Duodenal mucosa (tissue), 2 donors: ENCODE results near the gene DSG2.
A peak's percentile ranks its signal among the peaks of the same experiment; 100 is the strongest.

Source experiments
- H3K27ac ChIP-seq: one replicate; pipeline ENCODE4 v1.7.0; 2013; ENCODE audit warnings: low read depth, low read length
- H3K27me3 ChIP-seq, 2 donors: one replicate each; pipeline ENCODE4 v1.7.0; 2013; ENCODE audit warnings: low read length in 2 of 2, control low read depth in 1 of 2; ENCODE audit not compliant: insufficient read depth in 2 of 2, control insufficient read depth in 1 of 2
- H3K36me3 ChIP-seq, 2 donors: one replicate each; pipeline ENCODE4 v1.7.0; 2013; ENCODE audit warnings: low read length in 2 of 2, control low read depth in 1 of 2; ENCODE audit not compliant: insufficient read depth in 2 of 2, control insufficient read depth in 1 of 2
- H3K4me1 ChIP-seq, 2 donors: one replicate each; pipeline ENCODE4 v1.7.0; 2013; ENCODE audit warnings: low read length in 2 of 2, control low read depth in 1 of 2; ENCODE audit not compliant: insufficient read depth in 2 of 2, control insufficient read depth in 1 of 2
- H3K4me3 ChIP-seq, 2 donors: one replicate each; pipeline ENCODE4 v1.7.0; 2013; ENCODE audit warnings: low read length in 2 of 2, low read depth in 1 of 2
- H3K9ac ChIP-seq, 2 donors: one replicate each; pipeline ENCODE4 v1.7.0; 2013; ENCODE audit warnings: low read length in 2 of 2, low read depth in 1 of 2
- H3K9me3 ChIP-seq, 2 donors: one replicate each; pipeline ENCODE4 v1.7.0; 2013; ENCODE audit warnings: low read length in 2 of 2, control low read depth in 1 of 2; ENCODE audit not compliant: control insufficient read depth in 1 of 2

DSG2 gene

DNA sequence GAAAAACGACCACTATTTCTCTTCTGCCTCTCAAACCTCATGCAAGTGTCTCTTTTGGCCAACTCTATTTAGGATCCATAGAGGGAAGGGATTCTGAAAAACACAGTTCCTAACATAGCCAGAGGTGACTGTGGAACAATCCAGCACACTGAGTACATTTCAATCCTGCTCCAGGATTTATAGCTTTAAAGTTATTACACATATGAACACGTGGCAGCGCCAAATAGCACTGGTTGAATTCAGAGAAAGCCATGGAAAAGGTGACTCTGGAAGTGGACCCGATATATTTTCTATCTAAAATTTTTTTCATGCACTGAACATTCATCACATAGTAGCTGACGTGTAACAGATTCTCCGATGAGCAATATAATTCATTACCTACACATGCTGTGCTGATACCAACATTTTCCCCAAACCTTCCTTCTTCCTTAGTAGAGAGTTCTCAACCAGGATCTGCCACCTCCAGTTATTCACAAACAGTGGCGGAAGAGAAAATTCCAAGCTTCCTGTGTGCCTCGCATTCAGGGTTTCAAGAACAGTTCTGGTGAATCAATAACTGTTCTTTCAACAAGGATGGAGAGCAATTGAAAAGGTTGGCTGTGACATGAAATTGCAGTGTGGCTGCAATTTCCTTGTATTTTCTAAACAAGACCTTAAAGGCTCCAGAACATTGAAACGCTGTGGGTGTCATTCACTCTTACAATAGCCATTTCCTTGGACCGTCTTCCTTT lies 68.0 kb downstream of the DSG2 start:
- no peak overlapping the region for H3K4me3 ChIP-seq
- H3K27me3 ChIP-seq, result no peaks in the 10 kb centered on the region
- H3K9ac ChIP-seq, result no peak overlapping the region
- no peaks in the 10 kb centered on the region for H3K36me3 ChIP-seq
- no peaks in the 10 kb centered on the region for H3K9me3 ChIP-seq
- peaks cover 6 to 21% of the 10 kb centered on the region in 2 donors for H3K4me1 ChIP-seq
- H3K27ac ChIP-seq, result no peak overlapping the region

DNA sequence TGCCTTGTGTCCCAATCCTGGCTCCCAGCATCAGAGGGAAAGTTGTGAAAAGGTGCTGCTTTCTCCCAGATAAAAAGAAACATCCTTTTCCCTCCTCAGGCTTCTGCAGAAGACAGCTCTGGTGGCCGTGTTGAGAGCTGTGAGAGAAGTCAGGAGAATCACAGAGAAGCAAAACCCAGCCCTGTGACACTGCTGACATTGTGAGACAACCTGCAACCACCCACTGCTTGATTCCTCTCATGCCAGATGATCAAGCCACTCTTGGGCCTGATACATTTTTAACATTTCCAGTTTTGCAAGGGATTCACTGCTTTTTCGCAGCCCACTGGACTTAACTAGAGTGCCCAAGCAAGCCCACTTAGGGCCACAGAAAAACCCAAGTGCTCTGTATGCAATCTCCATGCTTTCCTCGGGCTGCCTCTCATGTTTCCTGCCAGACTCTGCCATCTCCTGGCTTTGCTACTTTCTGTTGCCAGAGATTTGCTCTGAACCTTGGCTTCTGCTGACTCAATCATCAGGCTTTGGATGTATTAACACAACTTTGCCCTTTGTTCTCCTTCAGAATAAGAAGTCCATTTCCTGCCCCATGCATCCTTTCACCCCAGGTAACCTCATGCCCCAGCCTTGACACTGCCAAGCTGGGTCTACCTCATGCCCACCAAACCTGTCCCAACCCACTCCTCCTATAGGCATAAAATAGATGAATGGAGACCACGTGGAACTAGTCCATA lies 68.8 kb downstream of the DSG2 start:
- peak overlapping the region in 1 of 2 donors; percentile 3 for H3K9ac ChIP-seq
- H3K4me3 ChIP-seq, result no peak overlapping the region
- no peaks in the 10 kb centered on the region for H3K36me3 ChIP-seq
- H3K27me3 ChIP-seq, result no peaks in the 10 kb centered on the region
- no peaks in the 10 kb centered on the region for H3K9me3 ChIP-seq
- H3K4me1 ChIP-seq, result peaks cover 6 to 21% of the 10 kb centered on the region in 2 donors
- H3K27ac ChIP-seq, result no peak overlapping the region

DNA sequence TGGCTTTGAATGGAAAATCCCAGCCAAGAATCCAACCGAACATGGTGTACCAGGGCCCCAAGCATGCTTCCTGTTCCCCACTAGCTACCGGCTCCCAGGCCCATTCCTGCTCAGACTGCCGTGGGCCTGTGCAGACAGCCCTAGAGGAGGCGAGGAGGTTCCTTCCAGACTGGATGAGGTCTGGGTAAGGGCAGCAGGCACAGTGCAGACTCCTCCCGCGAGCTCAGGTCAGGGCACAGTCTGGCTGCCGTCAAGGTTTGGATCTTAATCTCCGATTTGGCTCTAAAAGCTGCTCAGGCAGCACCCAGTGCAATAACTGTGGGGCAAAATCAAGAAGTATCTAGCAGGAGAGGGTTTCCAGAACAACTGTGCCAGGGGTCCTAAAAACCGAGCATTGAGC lies 74.4 kb downstream of the DSG2 start:
- H3K4me1 ChIP-seq, result no peaks in the 10 kb centered on the region
- H3K36me3 ChIP-seq, result no peaks in the 10 kb centered on the region
- H3K27ac ChIP-seq, result no peak overlapping the region
- H3K9ac ChIP-seq, result no peak overlapping the region
- no peaks in the 10 kb centered on the region for H3K27me3 ChIP-seq
- no peak overlapping the region for H3K4me3 ChIP-seq
- no peaks in the 10 kb centered on the region for H3K9me3 ChIP-seq

DNA sequence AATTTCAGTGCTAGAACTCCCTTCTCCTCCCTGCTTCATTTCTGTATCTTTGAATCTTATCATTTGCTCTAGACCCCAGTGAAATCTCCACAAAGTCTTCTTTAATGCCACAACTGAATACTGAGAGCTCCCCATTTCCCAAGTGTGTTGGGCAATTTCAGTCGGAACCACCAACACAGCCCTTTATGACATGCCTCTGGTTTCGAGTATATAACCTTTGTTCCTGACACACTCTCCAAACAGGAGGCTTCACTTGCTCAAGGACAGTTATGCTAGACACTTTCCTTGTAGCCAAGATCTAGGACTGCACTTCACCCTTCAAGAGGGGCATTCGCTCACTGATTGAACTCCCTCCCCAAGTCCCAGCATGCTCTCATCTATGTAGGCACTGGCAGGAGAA lies 75.1 kb downstream of the DSG2 start:
- no peak overlapping the region for H3K27ac ChIP-seq
- no peak overlapping the region for H3K9ac ChIP-seq
- H3K36me3 ChIP-seq, result no peaks in the 10 kb centered on the region
- no peak overlapping the region for H3K4me3 ChIP-seq
- H3K9me3 ChIP-seq, result no peaks in the 10 kb centered on the region
- no peaks in the 10 kb centered on the region for H3K4me1 ChIP-seq
- no peaks in the 10 kb centered on the region for H3K27me3 ChIP-seq

DNA sequence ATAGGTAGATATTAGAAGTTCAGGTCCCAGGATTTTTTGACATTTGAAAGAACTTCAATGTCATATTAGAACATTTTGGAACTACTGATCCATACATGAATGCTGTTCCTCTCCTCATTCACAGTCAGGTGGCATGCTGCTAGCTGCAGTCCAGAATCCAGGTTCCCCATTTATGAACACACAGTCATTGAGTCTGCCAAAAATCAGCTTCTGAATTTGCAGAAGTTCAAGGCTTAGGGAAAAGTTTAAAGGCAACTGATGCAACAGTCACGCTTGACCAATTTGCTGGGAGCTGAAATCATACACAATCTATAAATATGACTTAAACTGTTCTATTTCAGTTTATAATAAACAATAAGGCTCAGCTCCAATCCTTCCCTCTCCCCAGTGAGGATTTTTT lies 76.4 kb downstream of the DSG2 start:
- H3K4me1 ChIP-seq, result no peaks in the 10 kb centered on the region
- H3K9me3 ChIP-seq, result no peaks in the 10 kb centered on the region
- no peak overlapping the region for H3K4me3 ChIP-seq
- H3K9ac ChIP-seq, result no peak overlapping the region
- H3K36me3 ChIP-seq, result no peaks in the 10 kb centered on the region
- no peaks in the 10 kb centered on the region for H3K27me3 ChIP-seq
- no peak overlapping the region for H3K27ac ChIP-seq

DNA sequence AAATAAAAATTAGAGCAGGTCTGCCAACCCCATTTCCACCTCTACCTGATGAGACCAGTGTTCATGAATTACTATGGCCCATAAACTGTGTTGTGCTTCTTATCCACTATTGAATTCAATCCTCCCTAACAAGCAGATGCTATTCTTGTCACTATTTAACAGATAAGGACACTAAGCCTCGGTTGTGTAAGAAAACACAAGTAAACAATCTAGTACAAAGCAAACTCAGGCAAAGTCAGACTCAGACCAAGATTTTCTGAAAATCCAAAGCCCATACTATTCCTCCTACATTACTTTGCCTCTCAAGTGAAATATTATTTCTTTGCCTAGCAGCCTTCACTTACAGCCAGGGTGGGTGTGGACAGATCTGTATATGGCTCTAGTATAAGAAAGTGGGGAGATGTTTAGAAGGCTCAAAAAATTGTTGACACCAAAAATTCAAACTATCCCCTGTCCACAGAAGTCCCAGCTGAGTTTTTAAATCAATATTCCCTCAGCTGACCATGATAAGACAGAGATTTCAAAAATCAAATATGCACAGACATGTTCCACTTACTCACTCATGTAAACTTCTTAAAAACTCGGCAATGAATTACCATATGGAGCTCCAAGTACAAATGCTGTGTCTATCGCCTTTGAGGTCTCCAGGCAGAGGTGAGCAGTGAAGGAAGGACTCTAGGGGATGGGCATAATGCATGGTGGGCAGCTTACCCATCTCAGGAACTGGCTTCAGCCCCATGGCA lies 77.7 kb downstream of the DSG2 start:
- H3K36me3 ChIP-seq, result no peaks in the 10 kb centered on the region
- H3K27me3 ChIP-seq, result no peaks in the 10 kb centered on the region
- no peaks in the 10 kb centered on the region for H3K4me1 ChIP-seq
- H3K27ac ChIP-seq, result no peak overlapping the region
- no peaks in the 10 kb centered on the region for H3K9me3 ChIP-seq
- no peak overlapping the region for H3K9ac ChIP-seq
- no peak overlapping the region for H3K4me3 ChIP-seq

DNA sequence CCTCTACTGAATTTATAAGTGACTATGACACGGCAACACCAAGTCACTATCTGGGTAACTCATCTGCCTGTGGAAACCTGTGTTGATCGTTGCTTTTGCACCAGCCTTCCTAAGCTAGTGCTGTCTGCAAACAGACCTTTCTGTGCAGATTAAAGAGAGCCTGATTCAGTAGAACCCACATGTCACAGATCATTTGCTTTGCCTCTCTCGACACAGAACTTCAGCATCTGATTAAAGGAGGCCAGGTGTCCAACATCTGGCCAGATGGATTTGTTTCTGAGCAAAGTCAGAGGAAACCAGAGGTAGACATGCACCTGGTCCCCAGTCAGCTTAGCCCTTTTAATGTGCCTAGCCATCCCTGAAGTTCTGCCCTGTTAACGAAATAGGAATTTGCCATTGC lies 78.7 kb downstream of the DSG2 start:
- Histone ChIP-seq H3K9ac (no peak overlapping the region), H3K36me3 (no peaks in the 10 kb centered on the region), H3K4me3 (no peak overlapping the region), H3K27ac (no peak overlapping the region), H3K27me3 (no peaks in the 10 kb centered on the region), H3K9me3 (no peaks in the 10 kb centered on the region), H3K4me1 (no peaks in the 10 kb centered on the region)

DNA sequence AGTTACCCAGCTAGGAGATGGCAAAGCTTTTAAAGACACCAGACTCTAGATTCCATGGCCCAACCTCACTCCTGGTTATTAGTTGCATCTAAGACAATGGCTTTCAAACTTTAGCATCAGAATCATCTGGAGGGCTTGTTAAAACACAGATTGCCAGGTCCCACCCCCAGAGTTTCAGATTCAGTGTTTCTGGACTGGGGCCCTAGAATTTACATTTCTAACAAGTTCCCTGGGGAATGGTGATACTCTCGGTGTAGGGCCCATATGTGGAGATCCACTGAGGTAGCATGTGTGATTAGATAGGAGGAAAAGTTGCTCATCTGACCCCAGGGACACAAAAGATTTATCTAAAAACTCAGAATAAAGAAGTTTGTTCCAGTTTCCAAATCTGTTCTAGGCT lies 79.2 kb downstream of the DSG2 start:
- Histone ChIP-seq H3K9me3 (no peaks in the 10 kb centered on the region), H3K4me1 (no peaks in the 10 kb centered on the region), H3K27me3 (no peaks in the 10 kb centered on the region), H3K27ac (no peak overlapping the region), H3K9ac (no peak overlapping the region), H3K36me3 (no peaks in the 10 kb centered on the region), H3K4me3 (no peak overlapping the region)

DNA sequence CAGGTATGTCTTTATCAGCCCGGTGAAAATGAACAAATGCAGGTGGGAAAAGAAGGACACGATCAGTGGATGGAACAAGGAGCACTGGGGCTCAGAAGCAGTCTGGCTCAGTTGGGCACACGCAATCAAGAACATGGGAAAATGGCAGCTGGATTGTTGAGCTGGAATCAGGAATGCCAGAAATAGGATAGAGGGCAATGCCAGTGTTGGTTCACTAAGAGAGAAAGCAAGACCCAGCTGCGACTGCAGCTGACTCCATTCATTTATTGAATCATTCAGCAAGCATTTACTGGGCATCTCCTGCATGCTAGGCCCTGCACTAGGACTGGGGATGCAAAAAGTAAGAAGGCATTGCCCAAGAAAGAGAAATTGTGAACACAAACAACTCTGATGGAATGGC lies 80.1 kb downstream of the DSG2 start:
- H3K27me3 ChIP-seq, result no peaks in the 10 kb centered on the region
- no peak overlapping the region for H3K27ac ChIP-seq
- H3K9ac ChIP-seq, result no peak overlapping the region
- no peaks in the 10 kb centered on the region for H3K9me3 ChIP-seq
- no peaks in the 10 kb centered on the region for H3K4me1 ChIP-seq
- H3K4me3 ChIP-seq, result no peak overlapping the region
- H3K36me3 ChIP-seq, result no peaks in the 10 kb centered on the region

DNA sequence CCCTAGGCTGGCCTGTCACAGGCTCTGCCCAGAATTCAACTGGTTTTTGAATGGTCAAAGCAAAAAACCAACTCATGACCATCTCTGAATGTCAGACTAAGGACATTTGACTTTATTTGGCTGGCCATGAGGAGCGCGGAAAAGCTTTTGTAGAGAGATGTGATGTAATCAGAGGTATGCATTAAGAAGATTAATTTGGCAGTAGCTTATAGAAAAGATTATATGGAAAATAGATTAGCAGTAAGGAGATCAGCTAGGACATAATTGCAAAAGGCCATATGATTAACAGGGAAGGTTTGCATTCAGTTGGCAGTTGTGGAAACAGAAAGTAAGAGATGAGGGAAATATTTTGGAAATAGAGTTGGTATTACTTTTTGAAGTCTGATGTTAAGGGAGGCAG lies 81.4 kb downstream of the DSG2 start:
- Histone ChIP-seq H3K27me3 (no peaks in the 10 kb centered on the region), H3K9me3 (no peaks in the 10 kb centered on the region), H3K36me3 (no peaks in the 10 kb centered on the region), H3K4me3 (no peak overlapping the region), H3K4me1 (no peaks in the 10 kb centered on the region), H3K9ac (no peak overlapping the region), H3K27ac (no peak overlapping the region)
